Uterus (tissue), 4 donors: Measurements from ENCODE around the gene CPB1. TPM values are rescaled to one million over a fixed set of nuclear protein-coding genes. Genes with fewer than 3 reads are reported as not detected.

Experiments
- DNase-seq, 2 donors: peaks; one replicate each; pipeline ENCODE4 v3.0.0-alpha.2; 2019 to 2020
- H3K27ac ChIP-seq, 2 donors: fragments of 200-600 bp; sonication (generic); 1 replicate in 1 of 2; 2 replicates in 1 of 2; pipeline ENCODE4 v1.5.1; 2016 to 2018
- H3K27me3 ChIP-seq, 2 donors: fragments of 200-600 bp; sonication (generic); one replicate each; pipeline ENCODE4 v1.5.1; 2018 to 2019; ENCODE audit warnings: control low read depth in 1 of 2
- H3K36me3 ChIP-seq, 2 donors: fragments of 200-600 bp; sonication (generic); one replicate each; pipeline ENCODE4 v1.5.1; 2019; ENCODE audit warnings: control low read depth in 1 of 2
- H3K4me1 ChIP-seq, 2 donors: fragments of 200-600 bp; sonication (generic); one replicate each; pipeline ENCODE4 v1.5.1; 2018 to 2019; ENCODE audit warnings: control low read depth in 1 of 2
- H3K4me3 ChIP-seq, 2 donors: fragments of 200-600 bp; sonication (generic); 1 replicate in 1 of 2; 2 replicates in 1 of 2; pipeline ENCODE4 v1.5.1; 2018 to 2019; ENCODE audit warnings: mild to moderate bottlenecking in 1 of 2
- H3K9me3 ChIP-seq, 2 donors: fragments of 200-600 bp; sonication (generic); one replicate each; pipeline ENCODE4 v1.5.1; 2019; ENCODE audit warnings: control low read depth in 1 of 2
- POLR2A ChIP-seq, 2 donors: fragments of 450-650 bp; IDR thresholded peaks; one replicate each; pipeline ENCODE4 v1.6.1; 2016; ENCODE audit warnings: antibody characterized with exemption in 2 of 2, mild to moderate bottlenecking in 1 of 2, moderate library complexity in 1 of 2
- intact Hi-C: fragments of 100-400 bp; cut with DNase I; formaldehyde crosslinking; loops from one replicate; pipeline ENCODE4 v1.15.1; 2023; ENCODE audit warnings: low total_unique reads
- total RNA-seq, 4 donors: library from RNA; depleted of rRNA in 3 of 4; stranded (reverse); fragments of >200 nt in 3 of 4; gene quantifications; one replicate each; pipeline versions ENCODE4 v1.1.0 to v1.2.4, GENCODE V29; 2014 to 2023
- TF ChIP-seq, protein P1 (sequence below), 4 experiments: fragments of 200-600 bp in 2 of 4; fragments of 450-650 bp in 2 of 4; sonication (generic) in 2 of 4; IDR thresholded peaks; one replicate each; pipeline ENCODE4 v1.5.1; 2016 to 2019; ENCODE audit warnings: antibody characterized with exemption in 4 of 4, mild to moderate bottlenecking in 2 of 4, moderate library complexity in 1 of 4
- donor health status: DM: yes; HTN: yes; CAD: no.

CPB1 gene
- total RNA-seq, 4 donors from 2014 or later = not detected

GRCh38 chr3:148790370-148790769, 37.2 kb upstream of the CPB1 start:
- H3K9me3 ChIP-seq = no peaks in the 10 kb centered on the region
- TF ChIP-seq, protein P1, sequence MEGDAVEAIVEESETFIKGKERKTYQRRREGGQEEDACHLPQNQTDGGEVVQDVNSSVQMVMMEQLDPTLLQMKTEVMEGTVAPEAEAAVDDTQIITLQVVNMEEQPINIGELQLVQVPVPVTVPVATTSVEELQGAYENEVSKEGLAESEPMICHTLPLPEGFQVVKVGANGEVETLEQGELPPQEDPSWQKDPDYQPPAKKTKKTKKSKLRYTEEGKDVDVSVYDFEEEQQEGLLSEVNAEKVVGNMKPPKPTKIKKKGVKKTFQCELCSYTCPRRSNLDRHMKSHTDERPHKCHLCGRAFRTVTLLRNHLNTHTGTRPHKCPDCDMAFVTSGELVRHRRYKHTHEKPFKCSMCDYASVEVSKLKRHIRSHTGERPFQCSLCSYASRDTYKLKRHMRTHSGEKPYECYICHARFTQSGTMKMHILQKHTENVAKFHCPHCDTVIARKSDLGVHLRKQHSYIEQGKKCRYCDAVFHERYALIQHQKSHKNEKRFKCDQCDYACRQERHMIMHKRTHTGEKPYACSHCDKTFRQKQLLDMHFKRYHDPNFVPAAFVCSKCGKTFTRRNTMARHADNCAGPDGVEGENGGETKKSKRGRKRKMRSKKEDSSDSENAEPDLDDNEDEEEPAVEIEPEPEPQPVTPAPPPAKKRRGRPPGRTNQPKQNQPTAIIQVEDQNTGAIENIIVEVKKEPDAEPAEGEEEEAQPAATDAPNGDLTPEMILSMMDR (IDR thresholded peaks at IDR 0.05) = no peak
- TF ChIP-seq POLR2A (IDR thresholded peaks at IDR 0.05) = no peak
- intact Hi-C loops = no loop called here
- H3K4me1 ChIP-seq = no peaks in the 10 kb centered on the region
- H3K27ac ChIP-seq = peak overlapping the region in 1 of 2 donors; percentile 7
- H3K4me3 ChIP-seq = no peak overlapping the region
- H3K27me3 ChIP-seq = no peaks in the 10 kb centered on the region
- DNase-seq = no peak
- H3K36me3 ChIP-seq = no peaks in the 10 kb centered on the region

DNA sequence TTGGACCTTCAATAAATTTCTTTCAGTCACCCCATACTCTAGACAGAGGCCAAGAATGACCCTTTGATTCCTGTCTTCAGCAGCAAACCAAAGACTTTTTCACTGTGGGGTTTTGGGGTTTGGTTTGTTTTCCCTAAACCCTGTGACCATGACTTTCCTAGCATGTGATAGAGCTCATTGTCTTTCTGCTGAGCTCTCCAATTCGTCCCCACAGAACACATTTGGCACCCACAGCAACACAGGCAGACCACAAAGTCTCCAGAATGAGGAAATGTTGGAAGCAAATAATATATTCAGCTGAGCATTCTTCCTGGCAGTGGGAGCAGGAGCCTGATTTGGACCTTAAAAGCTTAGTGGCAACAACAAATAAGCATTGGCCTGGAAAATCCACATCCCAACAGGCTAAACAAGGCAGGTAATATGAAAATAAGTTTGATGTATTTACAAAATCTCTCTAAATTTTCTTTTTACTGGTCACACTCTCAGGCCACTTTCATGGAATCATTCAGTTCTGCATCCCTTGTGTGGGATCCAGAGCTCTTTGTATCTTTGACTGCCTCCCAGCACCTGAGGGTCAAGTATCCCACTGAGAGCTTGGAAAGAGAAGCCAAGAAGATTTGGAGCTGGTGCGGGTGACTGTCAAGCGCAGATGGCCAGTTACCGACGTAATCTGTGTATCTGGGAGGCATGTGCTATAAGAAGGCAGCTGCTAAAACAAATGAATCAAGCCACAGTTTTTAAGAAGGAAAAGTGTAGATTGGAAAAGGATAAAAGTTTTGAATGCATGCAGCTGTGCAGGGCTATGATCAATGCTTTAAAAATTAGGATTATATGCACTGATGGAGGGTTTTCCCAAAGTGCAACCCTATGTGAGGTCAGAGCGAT, 36.5 kb upstream of the CPB1 start:
- peak in 1 of 2 donors; percentile 16 for DNase-seq
- no peaks in the 10 kb centered on the region for H3K36me3 ChIP-seq
- peak overlapping the region in 1 of 2 donors; percentile 27 for H3K27ac ChIP-seq
- H3K4me1 ChIP-seq = no peaks in the 10 kb centered on the region
- no peak for TF ChIP-seq POLR2A (IDR thresholded peaks at IDR 0.05)
- TF ChIP-seq, protein P1 (IDR thresholded peaks at IDR 0.05) = no peak
- H3K27me3 ChIP-seq = no peaks in the 10 kb centered on the region
- no peaks in the 10 kb centered on the region for H3K9me3 ChIP-seq
- intact Hi-C loops = no loop called here
- no peak overlapping the region for H3K4me3 ChIP-seq

DNA sequence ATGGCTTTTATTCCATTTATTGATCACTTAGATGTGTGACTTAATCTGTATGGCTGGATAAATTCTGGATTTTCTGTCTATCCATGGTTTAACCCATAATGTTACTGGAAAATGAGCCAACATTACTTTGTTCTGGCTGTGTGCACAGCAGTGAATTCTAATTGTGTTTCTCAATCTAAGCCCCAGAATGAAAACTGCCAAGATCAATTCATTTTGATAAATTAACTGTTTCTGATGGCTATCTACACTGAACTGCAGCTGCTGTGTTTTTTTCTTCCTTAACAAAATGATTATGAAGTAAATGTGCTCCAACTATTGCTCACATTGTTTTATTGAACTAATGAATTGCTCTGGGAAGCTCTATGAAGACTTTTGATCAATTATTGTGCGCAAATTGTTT, 35.7 kb upstream of the CPB1 start:
- Histone ChIP-seq H3K4me3 (no peak overlapping the region), H3K27ac (peak overlapping the region in 1 of 2 donors; percentile 27), H3K4me1 (no peaks in the 10 kb centered on the region), H3K9me3 (no peaks in the 10 kb centered on the region), H3K27me3 (no peaks in the 10 kb centered on the region), H3K36me3 (no peaks in the 10 kb centered on the region)
- intact Hi-C loops = no loop called here
- DNase-seq = no peak
- no peak for TF ChIP-seq POLR2A (IDR thresholded peaks at IDR 0.05)
- TF ChIP-seq, protein P1 (IDR thresholded peaks at IDR 0.05) = no peak

- H3K9me3 ChIP-seq = no peaks in the 10 kb centered on the region
- no peaks in the 10 kb centered on the region for H3K36me3 ChIP-seq
- intact Hi-C loops = no loop called here
- no peak overlapping the region for H3K4me3 ChIP-seq
- no peak overlapping the region for H3K27ac ChIP-seq
- no peaks in the 10 kb centered on the region for H3K4me1 ChIP-seq
- TF ChIP-seq, protein P1 (IDR thresholded peaks at IDR 0.05) = no peak
- H3K27me3 ChIP-seq = no peaks in the 10 kb centered on the region
- DNase-seq = no peak
These were observed 35.1 kb upstream of the CPB1 start for GRCh38 chr3:148792516-148792915.

- TF ChIP-seq POLR2A (IDR thresholded peaks at IDR 0.05) = no peak
- TF ChIP-seq, protein P1 (IDR thresholded peaks at IDR 0.05) = no peak
- H3K36me3 ChIP-seq = no peaks in the 10 kb centered on the region
- no peak for DNase-seq
- no peaks in the 10 kb centered on the region for H3K27me3 ChIP-seq
- H3K4me1 ChIP-seq = no peaks in the 10 kb centered on the region
- intact Hi-C loops = no loop called here
- no peak overlapping the region for H3K4me3 ChIP-seq
- no peaks in the 10 kb centered on the region for H3K9me3 ChIP-seq
- H3K27ac ChIP-seq = no peak overlapping the region
These were observed 30.8 kb upstream of the CPB1 start for GRCh38 chr3:148796799-148797198.
